Heart left ventricle (tissue), 16 donors: ENCODE measurements around the gene ETNK2. TPM values are rescaled to one million over a fixed set of nuclear protein-coding genes. Genes with fewer than 3 reads are reported as not detected.

Source experiments
- ATAC-seq, 4 donors: fragments of 200-7000 bp; cut with Tn5 transposase; one replicate each; pipeline ENCODE4 v1.9.1; 2020 to 2022; ENCODE audit warnings: moderate library complexity in 4 of 4, mild to moderate bottlenecking in 3 of 4, moderate number of reproducible peaks in 1 of 4
- DNase-seq, 5 donors: peaks; one replicate each; pipeline ENCODE4 v3.0.0-alpha.2; 2020
- H3K27ac ChIP-seq, 12 donors: fragments of 200-600 bp; sonication (generic) in 4 of 12; one replicate each; pipeline versions ENCODE4 v1.5.0 to v1.8.0; 2016 to 2022; ENCODE audit warnings: mild to moderate bottlenecking in 2 of 12
- H3K27me3 ChIP-seq, 9 donors: fragments of 200-600 bp; sonication (generic) in 2 of 9; one replicate each; pipeline versions ENCODE4 v1.5.1 to v1.8.0; 2016 to 2022; ENCODE audit warnings: mild to moderate bottlenecking in 3 of 9
- H3K36me3 ChIP-seq, 9 donors: fragments of 200-600 bp; sonication (generic) in 2 of 9; one replicate each; pipeline versions ENCODE4 v1.5.0 to v1.8.0; 2018 to 2022; ENCODE audit warnings: mild to moderate bottlenecking in 2 of 9
- H3K4me1 ChIP-seq, 12 donors: fragments of 200-600 bp; sonication (generic) in 4 of 12; one replicate each; pipeline versions ENCODE4 v1.5.0 to v1.8.0; 2016 to 2022; ENCODE audit warnings: mild to moderate bottlenecking in 3 of 12
- H3K4me3 ChIP-seq, 12 donors: fragments of 200-600 bp; sonication (generic) in 4 of 12; one replicate each; pipeline versions ENCODE4 v1.5.0 to v1.8.0; 2017 to 2022; ENCODE audit warnings: mild to moderate bottlenecking in 9 of 12, moderate library complexity in 4 of 12
- H3K9me3 ChIP-seq, 12 donors: fragments of 200-600 bp; sonication (generic) in 4 of 12; one replicate each; pipeline versions ENCODE4 v1.5.0 to v1.8.0; 2016 to 2022; ENCODE audit warnings: mild to moderate bottlenecking in 1 of 12
- POLR2A ChIP-seq, 2 donors: fragments of 450-650 bp; IDR thresholded peaks; one replicate each; pipeline ENCODE4 v1.6.1; 2017; ENCODE audit warnings: antibody characterized with exemption in 2 of 2, mild to moderate bottlenecking in 2 of 2, moderate library complexity in 2 of 2
- WGBS, 4 donors: extraction: QIAGEN DNeasy Blood & Tissue Kit in 2 of 4; methylation state at CpG; one replicate each; pipeline versions ENCODE4 v1.1.5 to v1.1.7; 2013 to 2018; 5-methylcytosine and 5-hydroxymethylcytosine counted together
- intact Hi-C, 10 donors: fragments of 100-400 bp; cut with DNase I; formaldehyde crosslinking; loops; one replicate each; pipeline versions ENCODE4 v1.11.1 to v1.14.2; 2022
- polyA plus RNA-seq, 2 donors: library from polyadenylated mRNA; stranded (reverse); fragments of 200-250 nt; gene quantifications; one replicate each; pipeline ENCODE4 v1.2.3, GENCODE V29; 2013
- total RNA-seq, 9 donors: library from RNA; depleted of rRNA in 2 of 9; stranded (reverse); fragments of >200 nt in 2 of 9; fragmentation: NEBNext Ultra II Directional in 3 of 9; extraction: Animal tissue kit (Norgen Biotek cat#: 25700) in 3 of 9; gene quantifications; one replicate each; pipeline versions ENCODE4 v1.1.0 to v1.2.4, GENCODE V29; 2016 to 2023
- TF ChIP-seq, protein P1 (sequence below), 12 donors: fragments of 200-600 bp; sonication (generic) in 4 of 12; IDR thresholded peaks; one replicate each; pipeline versions ENCODE4 v1.5.0 to v1.8.0; 2018 to 2022; ENCODE audit warnings: antibody characterized with exemption in 12 of 12, mild to moderate bottlenecking in 5 of 12
- donor health status: ischemic (EF 13 %, LVEDD 7.1; RV severe dilation, severe dysfunction).
- donor health status: healthy with polysubstance abuse.
- donor health status: DM: no; HTN: yes; CAD: no.
- donor health status: DM: no; HTN: no; CAD: no.
- donor health status: ischemic (EF 25% LVEDD 6.9; RV normal size, moderate dysfunction).
- donor health status: ischemic (EF 25% LVEDD 5.7; RV mildly dilated, moderate dysfunction).
- donor health status: healthy.
- donor health status: DM: yes; HTN: yes; CAD: no.
- donor health status: ischemic (EF 35%, LVEDD 5.7; RV mildly dilated, moderate dysfunction).
- donor health status: nonischemic (EF 11% LVEDD 7.7; RV severe dilation, severe dysfunction).
- donor health status: DM: yes; HTN: yes; CAD: no.
- donor health status: PGD.
- donor health status: ischemic (EF 29% LVEDD 5.4; RV normal size, mild dysfunction).
- donor health status: nonischemic (EF 23%, LVEDD 6.1; RV moderate dilation, normal function).

Gene ETNK2
- total and polyA plus RNA-seq, 11 donors, result 1.1 to 16.3 (median 3.0) TPM

DNA sequence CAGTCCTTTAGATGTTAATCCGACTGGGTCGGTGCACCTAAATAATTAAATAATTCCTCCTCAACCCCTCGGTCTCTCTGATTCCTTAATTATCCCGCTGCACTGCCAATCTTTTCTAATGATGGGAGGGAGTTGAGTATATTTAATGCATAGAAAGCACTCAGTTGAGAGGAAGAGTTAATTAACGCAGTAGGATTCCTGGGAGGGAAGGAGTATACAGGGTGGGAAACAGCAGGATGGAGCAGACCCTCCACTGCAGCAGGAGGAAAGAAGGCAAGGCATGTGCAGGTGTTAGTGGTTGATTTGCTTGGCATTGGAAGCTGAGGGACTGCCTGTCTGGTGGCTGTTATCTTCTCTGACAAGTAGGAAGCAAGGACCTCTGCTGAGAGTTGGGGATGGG lies 24.2 kb upstream of the ETNK2 start:
- peaks cover 0 to 17% (median 0%) of the 10 kb centered on the region in 9 donors for H3K27me3 ChIP-seq
- no peak overlapping the region for H3K27ac ChIP-seq
- no peaks in the 10 kb centered on the region for H3K36me3 ChIP-seq
- H3K4me3 ChIP-seq, result no peak overlapping the region
- intact Hi-C loops, result no loop called here
- ATAC-seq (no peak), DNase-seq (no peak)
- H3K4me1 ChIP-seq, result no peaks in the 10 kb centered on the region
- 76 to 84% (median 83%) methylated on average over 5 of the region's 5 CpGs for WGBS, 4 donors
- H3K9me3 ChIP-seq, result no peaks in the 10 kb centered on the region
- TF ChIP-seq, protein P1, sequence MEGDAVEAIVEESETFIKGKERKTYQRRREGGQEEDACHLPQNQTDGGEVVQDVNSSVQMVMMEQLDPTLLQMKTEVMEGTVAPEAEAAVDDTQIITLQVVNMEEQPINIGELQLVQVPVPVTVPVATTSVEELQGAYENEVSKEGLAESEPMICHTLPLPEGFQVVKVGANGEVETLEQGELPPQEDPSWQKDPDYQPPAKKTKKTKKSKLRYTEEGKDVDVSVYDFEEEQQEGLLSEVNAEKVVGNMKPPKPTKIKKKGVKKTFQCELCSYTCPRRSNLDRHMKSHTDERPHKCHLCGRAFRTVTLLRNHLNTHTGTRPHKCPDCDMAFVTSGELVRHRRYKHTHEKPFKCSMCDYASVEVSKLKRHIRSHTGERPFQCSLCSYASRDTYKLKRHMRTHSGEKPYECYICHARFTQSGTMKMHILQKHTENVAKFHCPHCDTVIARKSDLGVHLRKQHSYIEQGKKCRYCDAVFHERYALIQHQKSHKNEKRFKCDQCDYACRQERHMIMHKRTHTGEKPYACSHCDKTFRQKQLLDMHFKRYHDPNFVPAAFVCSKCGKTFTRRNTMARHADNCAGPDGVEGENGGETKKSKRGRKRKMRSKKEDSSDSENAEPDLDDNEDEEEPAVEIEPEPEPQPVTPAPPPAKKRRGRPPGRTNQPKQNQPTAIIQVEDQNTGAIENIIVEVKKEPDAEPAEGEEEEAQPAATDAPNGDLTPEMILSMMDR (IDR thresholded peaks at IDR 0.05), result no peak
- no peak for TF ChIP-seq POLR2A (IDR thresholded peaks at IDR 0.05)

DNA sequence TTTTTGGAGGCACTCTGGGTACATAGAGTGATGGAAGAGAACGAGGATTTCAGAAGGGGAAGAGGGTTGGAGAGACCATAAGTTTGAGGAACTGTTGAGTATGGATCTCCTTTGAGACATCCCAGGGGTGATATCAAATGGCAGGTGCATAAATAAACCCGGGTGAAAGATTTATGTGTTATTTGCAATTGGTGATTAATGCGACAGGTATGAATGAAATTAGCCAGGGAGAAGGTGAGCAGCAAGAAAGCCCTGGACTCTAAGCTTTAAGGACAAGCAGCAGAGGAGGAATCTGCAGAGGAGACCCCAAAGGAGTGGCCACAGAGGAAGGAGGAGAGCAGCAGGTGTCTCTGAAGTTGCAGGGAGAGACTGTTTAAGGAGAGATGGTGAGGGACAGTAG lies 23.1 kb upstream of the ETNK2 start:
- ATAC-seq (no peak), DNase-seq (no peak)
- no peak for TF ChIP-seq POLR2A (IDR thresholded peaks at IDR 0.05)
- TF ChIP-seq, protein P1 (IDR thresholded peaks at IDR 0.05), result no peak
- intact Hi-C loops, result no loop called here
- WGBS, 4 donors, result 68 to 89% (median 87%) methylated on average over 3 of the region's 3 CpGs
- Histone ChIP-seq H3K9me3 (peaks cover 0 to 9% (median 6%) of the 10 kb centered on the region in 12 donors), H3K4me1 (no peaks in the 10 kb centered on the region), H3K36me3 (no peaks in the 10 kb centered on the region), H3K27me3 (peaks cover 0 to 17% (median 0%) of the 10 kb centered on the region in 9 donors), H3K4me3 (no peak overlapping the region), H3K27ac (no peak overlapping the region)

DNA sequence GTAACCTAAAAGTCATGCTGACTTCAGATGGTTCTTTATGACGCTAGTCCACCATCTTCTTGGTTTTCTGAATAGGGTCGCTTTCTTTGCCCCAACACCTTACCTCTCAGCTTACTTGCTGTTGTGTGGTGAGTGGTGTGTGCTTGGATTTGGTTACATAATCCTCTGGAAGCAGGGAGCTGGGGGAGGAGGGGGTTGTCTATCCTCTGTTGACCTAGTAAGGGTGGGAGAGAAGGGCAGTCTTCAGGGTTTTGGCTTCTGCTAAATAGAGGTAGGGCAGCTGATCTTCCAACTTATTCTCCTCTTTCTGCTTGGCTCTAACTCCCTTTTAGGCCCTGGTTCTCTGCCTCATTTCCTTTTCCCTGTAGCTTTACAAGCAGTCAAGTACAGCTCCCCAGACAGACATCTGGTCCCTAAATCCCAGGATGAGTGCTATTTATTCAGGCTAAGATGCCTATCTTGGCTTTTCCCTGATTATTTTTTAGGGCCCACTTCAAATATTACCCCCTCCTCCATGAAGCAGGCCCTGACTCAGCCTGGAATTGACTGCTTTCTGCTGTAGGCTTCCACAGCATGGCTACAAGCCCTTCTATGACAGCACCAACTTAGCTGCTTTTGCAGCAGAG lies 20.7 kb upstream of the ETNK2 start:
- H3K4me1 ChIP-seq, result no peaks in the 10 kb centered on the region
- H3K27ac ChIP-seq, result no peak overlapping the region
- TF ChIP-seq, protein P1 (IDR thresholded peaks at IDR 0.05), result no peak
- TF ChIP-seq POLR2A (IDR thresholded peaks at IDR 0.05), result no peak
- H3K27me3 ChIP-seq, result peaks cover 0 to 17% (median 0%) of the 10 kb centered on the region in 9 donors
- no peak overlapping the region for H3K4me3 ChIP-seq
- H3K36me3 ChIP-seq, result no peaks in the 10 kb centered on the region
- H3K9me3 ChIP-seq, result peaks cover 0 to 23% (median 14%) of the 10 kb centered on the region in 12 donors
- whole genome bisulfite sequencing, 4 donors, result 92 to 97% (median 96%) methylated on average over 2 of the region's 2 CpGs
- ATAC-seq (no peak), DNase-seq (no peak)
- intact Hi-C loops, result no loop called here

DNA sequence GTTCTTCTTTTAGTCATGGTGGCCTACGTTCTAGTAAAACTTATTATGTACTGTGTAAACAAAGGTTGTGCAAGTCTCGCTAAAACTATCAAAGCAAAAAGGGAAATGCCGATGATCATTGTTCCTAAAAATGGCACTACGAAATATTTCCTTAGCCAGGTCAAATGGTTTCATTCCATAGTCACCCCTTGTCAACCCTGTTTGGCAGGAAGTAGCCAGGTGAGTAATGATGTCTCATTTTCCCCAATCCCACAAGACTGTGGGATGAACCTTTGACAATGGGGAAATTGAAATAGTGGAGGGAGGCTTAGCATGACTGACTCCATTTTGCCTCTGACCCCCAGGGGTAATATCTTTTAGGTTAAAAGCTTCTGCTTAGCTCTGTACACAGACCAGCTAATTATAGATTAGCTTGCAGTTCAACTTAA lies 19.9 kb upstream of the ETNK2 start:
- DNase-seq (no peak), ATAC-seq (no peak)
- Histone ChIP-seq H3K4me3 (no peak overlapping the region), H3K9me3 (peaks cover 0 to 23% (median 14%) of the 10 kb centered on the region in 12 donors), H3K36me3 (no peaks in the 10 kb centered on the region), H3K4me1 (no peaks in the 10 kb centered on the region), H3K27me3 (peaks cover 0 to 13% (median 3%) of the 10 kb centered on the region in 9 donors), H3K27ac (no peak overlapping the region)
- WGBS, 4 donors, result 57 to 64% (median 60%) methylated on average over 4 of the region's 4 CpGs
- intact Hi-C loops, result no loop called here
- no peak for TF ChIP-seq POLR2A (IDR thresholded peaks at IDR 0.05)
- TF ChIP-seq, protein P1 (IDR thresholded peaks at IDR 0.05), result no peak
